HepG2 (cell line): ENCODE measurements around the gene HSD3B7. TPM values are rescaled to one million over a fixed set of nuclear protein-coding genes. Genes with fewer than 3 reads are reported as not detected.

Experiments
- GMEB2 ChIP-seq: IDR thresholded peaks from 2 replicates; pipeline ENCODE4 v1.6.1; 2016; ENCODE audit warnings: missing biosample characterization, missing genetic modification reagents, low read depth
- HDAC6 ChIP-seq: fragments of 200-600 bp; sonication (generic); IDR thresholded peaks from 2 replicates; pipeline ENCODE4 v1.7.0; 2017; ENCODE audit warnings: mild to moderate bottlenecking, antibody characterized with exemption, low read length, low read depth
- HOXA9 ChIP-seq: sonication (generic); formaldehyde crosslinking; IDR thresholded peaks from 2 replicates; pipeline ENCODE4 v1.8.1; 2022; ENCODE audit warnings: missing genetic modification reagents, mild to moderate bottlenecking, moderate library complexity, borderline replicate concordance
- KAT8 ChIP-seq: IDR thresholded peaks from 2 replicates; pipeline ENCODE4 v1.6.1; 2016; ENCODE audit warnings: missing genetic modification reagents, missing compliant biosample characterization
- MED13 ChIP-seq: sonication (generic); formaldehyde crosslinking; IDR thresholded peaks from 2 replicates; pipeline ENCODE4 v1.5.0; 2020; ENCODE audit warnings: missing genetic modification reagents
- MLLT10 ChIP-seq: sonication (generic); formaldehyde crosslinking; IDR thresholded peaks from 2 replicates; pipeline ENCODE4 v1.4.0; 2020; ENCODE audit warnings: missing genetic modification reagents
- NR2F1 ChIP-seq, 2 experiments: fragments of 450-650 bp in 1 of 2; formaldehyde crosslinking in 1 of 2; IDR thresholded peaks; 2 replicates each; pipeline versions ENCODE4 v1.5.0 to v1.6.1; 2016 to 2020; ENCODE audit warnings: mild to moderate bottlenecking in 1 of 2, missing compliant biosample characterization in 1 of 2, missing genetic modification reagents in 1 of 2, moderate library complexity in 1 of 2
- REST ChIP-seq, 2 experiments: IDR thresholded peaks; 2 replicates each; pipeline ENCODE4 v1.6.1; 2011 to 2012; ENCODE audit warnings: low read length in 2 of 2, borderline replicate concordance in 1 of 2, low read depth in 1 of 2, mild to moderate bottlenecking in 1 of 2, moderate library complexity in 1 of 2
- RFXAP ChIP-seq: sonication (generic); formaldehyde crosslinking; IDR thresholded peaks from 2 replicates; pipeline ENCODE4 v1.4.0; 2020; ENCODE audit warnings: missing genetic modification reagents, borderline replicate concordance
- SOX5 ChIP-seq: IDR thresholded peaks from 2 replicates; pipeline ENCODE4 v1.6.1; 2016; ENCODE audit warnings: borderline replicate concordance
- SP2 ChIP-seq: sonication (generic); formaldehyde crosslinking; IDR thresholded peaks from 2 replicates; pipeline ENCODE4 v1.5.1; 2020; ENCODE audit warnings: mild to moderate bottlenecking, missing genetic modification reagents
- TBX2 ChIP-seq: sonication (generic); formaldehyde crosslinking; IDR thresholded peaks from 2 replicates; pipeline ENCODE4 v1.5.0; 2020; ENCODE audit warnings: missing genetic modification reagents, mild to moderate bottlenecking, borderline replicate concordance
- TSC22D2 ChIP-seq: sonication (generic); formaldehyde crosslinking; IDR thresholded peaks from 2 replicates; pipeline ENCODE4 v1.5.1; 2020; ENCODE audit warnings: missing genetic modification reagents, mild to moderate bottlenecking, borderline replicate concordance
- ZNF235 ChIP-seq: sonication (generic); formaldehyde crosslinking; IDR thresholded peaks from 2 replicates; pipeline ENCODE4 v1.8.1; 2023; ENCODE audit warnings: mild to moderate bottlenecking, missing genetic modification reagents, borderline replicate concordance
- ZNF264 ChIP-seq: sonication (generic); formaldehyde crosslinking; IDR thresholded peaks from 2 replicates; pipeline ENCODE4 v1.4.0; 2020; ENCODE audit warnings: missing genetic modification reagents
- ZNF282 ChIP-seq: fragments of 450-650 bp; IDR thresholded peaks from 2 replicates; pipeline ENCODE4 v1.6.1; 2018; ENCODE audit not compliant: partially characterized antibody
- ZNF451 ChIP-seq: sonication (generic); formaldehyde crosslinking; IDR thresholded peaks from 2 replicates; pipeline ENCODE4 v1.5.0; 2020; ENCODE audit warnings: mild to moderate bottlenecking, missing genetic modification reagents
- ZNF724P ChIP-seq: sonication (generic); formaldehyde crosslinking; IDR thresholded peaks from 2 replicates; pipeline ENCODE4 v1.8.0; 2022; ENCODE audit warnings: missing genetic modification reagents, borderline replicate concordance
- ZNF761 ChIP-seq: sonication (generic); formaldehyde crosslinking; conservative IDR thresholded peaks from 2 replicates; pipeline ENCODE4 v1.4.0; 2020; ENCODE audit warnings: mild to moderate bottlenecking, missing genetic modification reagents
- ZNF772 ChIP-seq: sonication (generic); formaldehyde crosslinking; IDR thresholded peaks from 2 replicates; pipeline ENCODE4 v1.5.0; 2020; ENCODE audit warnings: mild to moderate bottlenecking, missing genetic modification reagents
- ZNF784 ChIP-seq: sonication (generic); formaldehyde crosslinking; IDR thresholded peaks from 2 replicates; pipeline ENCODE4 v1.5.1; 2020; ENCODE audit warnings: missing genetic modification reagents, mild to moderate bottlenecking, borderline replicate concordance
- ZNF850 ChIP-seq: sonication (generic); formaldehyde crosslinking; conservative IDR thresholded peaks from 2 replicates; pipeline ENCODE4 v1.9.0; 2021; ENCODE audit warnings: mild to moderate bottlenecking, missing genetic modification reagents
- ZSCAN31 ChIP-seq: sonication (generic); formaldehyde crosslinking; IDR thresholded peaks from 2 replicates; pipeline ENCODE4 v1.5.0; 2020; ENCODE audit warnings: low read depth, mild to moderate bottlenecking, missing genetic modification reagents
- polyA plus RNA-seq, 8 experiments: library from polyadenylated mRNA; depleted of rRNA in 3 of 8; stranded (reverse) in 7 of 8; unstranded in 1 of 8; fragments of >200 nt; fragmentation: Illumina TruSeq in 4 of 8; extraction: Trizol in 4 of 8; gene quantifications; 2 replicates each; pipeline versions ENCODE4 v1.2.1 to v1.2.3, GENCODE V29; 2011 to 2016; ENCODE audit warnings: low read depth in 4 of 8, missing spikeins in 1 of 8, mixed read lengths in 1 of 8; ENCODE audit not compliant: insufficient read depth in 1 of 8
- total RNA-seq, 5 experiments: library from RNA; depleted of rRNA; stranded (reverse); fragments of >200 nt; fragmentation: Illumina TruSeq; extraction: Trizol; gene quantifications; 2 replicates each; pipeline ENCODE4 v1.2.3, GENCODE V29; 2016; ENCODE audit warnings: low read depth in 1 of 5

HSD3B7 gene
- total and polyA plus RNA-seq, 2 of the 13 experiments (the other 11 are each of a cell fraction or from before 2014, with no cell fraction given): 32.9 to 69.7 TPM

GRCh38 chr16:30953511-30954124, 31.4 kb upstream of the HSD3B7 start (continued):
- TF ChIP-seq HDAC6 (no peak), ZNF282 (no peak), GMEB2 (CRISPR knock-in tag) (no peak), RFXAP (no peak; the same call in 1 of the 2 replicates), REST (IDR thresholded peaks at IDR 0.05; ENCODE audit: borderline replicate concordance in 1 of 2, low read depth in 1 of 2, low read length in 2 of 2) (no peak), TSC22D2 (CRISPR knock-in tag) (no peak), ZNF451 (CRISPR knock-in tag) (no peak; the same call in 1 of the 2 replicates), HOXA9 (CRISPR knock-in tag) (no peak), MLLT10 (CRISPR knock-in tag) (no peak), SOX5 (CRISPR knock-in tag) (0 out of 2 replicates have a peak, but pooled peaks have one; percentile 42), ZNF784 (CRISPR knock-in tag) (0 out of 2 replicates have a peak, but pooled peaks have one; percentile 54), SP2 (CRISPR knock-in tag) (no peak), TBX2 (CRISPR knock-in tag) (peak; percentile 76; the same call in 1 of the 2 replicates), ZNF235 (CRISPR knock-in tag) (peak; percentile 84; the same call in 1 of the 2 replicates), ZNF761 (CRISPR knock-in tag) (0 out of 2 replicates have a peak, but pooled peaks have one; percentile 73), ZNF724P (no peak), ZNF772 (CRISPR knock-in tag) (0 out of 2 replicates have a peak, but pooled peaks have one; percentile 36), KAT8 (CRISPR knock-in tag) (peak; percentile 72; the same call in 1 of the 2 replicates), ZNF850 (no peak), MED13 (CRISPR knock-in tag) (no peak), ZSCAN31 (CRISPR knock-in tag) (no peak; the same call in none of the 2 replicates), NR2F1 (CRISPR knock-in tag; IDR thresholded peaks at IDR 0.05) (no peak), ZNF264 (CRISPR knock-in tag) (no peak)
